GM06990 (cell line): ENCODE results near the gene PLEKHM1.

Source experiments
- DNase-seq: peaks from one replicate; pipeline ENCODE4 v3.0.0-alpha.2; 2011; ENCODE audit not compliant: insufficient read length; ENCODE audit errors: extremely low read depth
- H3K27me3 ChIP-seq: replicated peaks from 2 replicates; pipeline ENCODE4 v1.6.0; 2011; ENCODE audit warnings: low read length; ENCODE audit not compliant: control insufficient read depth, insufficient read depth
- H3K36me3 ChIP-seq: 2 replicates; pipeline ENCODE4 v1.5.1; 2011; ENCODE audit warnings: low read length; ENCODE audit not compliant: control insufficient read depth, insufficient read depth
- H3K4me3 ChIP-seq: replicated peaks from 2 replicates; pipeline ENCODE4 v1.5.1; 2011; ENCODE audit warnings: low read depth, mild to moderate bottlenecking, control low read depth, low read length
- TF ChIP-seq, protein P1 (sequence below): IDR thresholded peaks from 2 replicates; pipeline ENCODE4 v1.5.1; 2011; ENCODE audit warnings: low read length, control low read depth, mild to moderate bottlenecking, inconsistent platforms; ENCODE audit not compliant: insufficient read depth, poor library complexity, severe bottlenecking

Gene PLEKHM1

DNA sequence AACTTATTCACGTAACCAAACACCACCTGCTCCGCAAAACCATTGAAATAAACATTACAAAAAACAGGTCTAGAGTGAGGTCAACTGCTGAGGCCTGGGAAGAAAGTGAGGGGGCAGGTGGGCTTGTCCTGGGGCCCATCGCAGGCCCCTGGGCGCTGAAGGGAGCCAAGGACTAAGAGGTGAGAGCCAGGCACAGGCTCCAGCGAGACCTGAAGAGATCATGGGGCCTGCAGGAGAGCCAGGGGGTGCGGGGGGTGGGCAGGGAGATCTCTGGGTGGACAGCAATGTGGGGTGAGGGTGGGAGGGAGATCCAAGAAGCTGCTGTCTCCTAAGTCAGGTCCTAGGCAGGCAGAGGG lies 65.8 kb downstream of the PLEKHM1 start:
- Histone ChIP-seq H3K27me3 (no peaks in the 10 kb centered on the region), H3K4me3 (no peak overlapping the region), H3K36me3 (no peaks in the 10 kb centered on the region)
- DNase-seq = no peak
- TF ChIP-seq, protein P1, sequence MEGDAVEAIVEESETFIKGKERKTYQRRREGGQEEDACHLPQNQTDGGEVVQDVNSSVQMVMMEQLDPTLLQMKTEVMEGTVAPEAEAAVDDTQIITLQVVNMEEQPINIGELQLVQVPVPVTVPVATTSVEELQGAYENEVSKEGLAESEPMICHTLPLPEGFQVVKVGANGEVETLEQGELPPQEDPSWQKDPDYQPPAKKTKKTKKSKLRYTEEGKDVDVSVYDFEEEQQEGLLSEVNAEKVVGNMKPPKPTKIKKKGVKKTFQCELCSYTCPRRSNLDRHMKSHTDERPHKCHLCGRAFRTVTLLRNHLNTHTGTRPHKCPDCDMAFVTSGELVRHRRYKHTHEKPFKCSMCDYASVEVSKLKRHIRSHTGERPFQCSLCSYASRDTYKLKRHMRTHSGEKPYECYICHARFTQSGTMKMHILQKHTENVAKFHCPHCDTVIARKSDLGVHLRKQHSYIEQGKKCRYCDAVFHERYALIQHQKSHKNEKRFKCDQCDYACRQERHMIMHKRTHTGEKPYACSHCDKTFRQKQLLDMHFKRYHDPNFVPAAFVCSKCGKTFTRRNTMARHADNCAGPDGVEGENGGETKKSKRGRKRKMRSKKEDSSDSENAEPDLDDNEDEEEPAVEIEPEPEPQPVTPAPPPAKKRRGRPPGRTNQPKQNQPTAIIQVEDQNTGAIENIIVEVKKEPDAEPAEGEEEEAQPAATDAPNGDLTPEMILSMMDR = no peak

DNA sequence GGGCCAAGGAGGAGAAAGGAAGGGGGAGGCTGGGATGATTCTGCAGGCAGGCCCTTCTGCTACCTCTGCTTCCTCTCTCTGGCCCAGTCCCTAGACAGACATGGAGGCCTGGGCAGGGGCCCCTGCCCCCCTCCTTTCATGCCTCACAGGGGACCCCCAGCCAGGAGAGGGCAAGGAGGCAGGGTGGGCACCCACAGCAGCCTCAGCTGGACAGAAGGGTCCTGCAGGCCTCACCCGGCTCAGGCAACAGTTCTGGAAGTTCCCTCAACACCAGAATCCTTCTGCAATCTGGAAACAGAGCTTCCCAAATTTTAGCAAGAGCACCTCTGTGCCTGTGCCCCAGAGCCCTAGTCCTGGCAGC lies 66.6 kb downstream of the PLEKHM1 start:
- H3K4me3 ChIP-seq = no peak overlapping the region
- DNase-seq = no peak
- H3K27me3 ChIP-seq = no peaks in the 10 kb centered on the region
- TF ChIP-seq, protein P1 = no peak
- no peaks in the 10 kb centered on the region for H3K36me3 ChIP-seq

DNA sequence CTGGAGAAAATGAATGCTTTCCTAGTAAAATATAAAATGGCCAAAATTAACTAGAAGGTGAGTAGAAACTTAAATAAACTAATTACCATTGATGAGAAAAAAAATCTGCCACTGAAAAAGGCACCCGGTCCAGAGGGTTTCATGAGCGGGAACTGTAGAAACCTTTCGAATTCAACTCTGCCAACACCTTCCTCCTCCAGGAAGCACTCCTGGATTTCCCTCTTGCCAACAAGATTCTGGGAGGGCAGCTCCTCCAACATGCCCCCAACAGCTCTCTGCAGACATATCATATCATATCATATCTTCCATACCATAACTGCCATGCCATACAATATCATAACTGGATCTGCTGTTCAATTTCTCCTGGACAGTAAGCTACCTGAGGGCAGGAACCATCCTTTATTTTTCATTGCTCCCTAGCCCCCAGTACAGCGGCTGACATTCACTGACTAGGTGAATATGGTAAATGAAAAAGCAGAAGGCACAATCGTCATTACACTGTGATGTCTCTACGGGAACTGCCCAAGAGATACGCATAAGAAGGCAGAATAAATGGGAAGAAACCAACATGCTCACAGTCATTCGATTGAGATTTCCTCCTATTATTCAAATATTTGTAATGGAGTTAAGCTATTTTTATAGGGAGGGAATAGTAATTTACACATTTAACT lies 67.1 kb downstream of the PLEKHM1 start:
- H3K27me3 ChIP-seq = no peaks in the 10 kb centered on the region
- H3K4me3 ChIP-seq = no peak overlapping the region

DNA sequence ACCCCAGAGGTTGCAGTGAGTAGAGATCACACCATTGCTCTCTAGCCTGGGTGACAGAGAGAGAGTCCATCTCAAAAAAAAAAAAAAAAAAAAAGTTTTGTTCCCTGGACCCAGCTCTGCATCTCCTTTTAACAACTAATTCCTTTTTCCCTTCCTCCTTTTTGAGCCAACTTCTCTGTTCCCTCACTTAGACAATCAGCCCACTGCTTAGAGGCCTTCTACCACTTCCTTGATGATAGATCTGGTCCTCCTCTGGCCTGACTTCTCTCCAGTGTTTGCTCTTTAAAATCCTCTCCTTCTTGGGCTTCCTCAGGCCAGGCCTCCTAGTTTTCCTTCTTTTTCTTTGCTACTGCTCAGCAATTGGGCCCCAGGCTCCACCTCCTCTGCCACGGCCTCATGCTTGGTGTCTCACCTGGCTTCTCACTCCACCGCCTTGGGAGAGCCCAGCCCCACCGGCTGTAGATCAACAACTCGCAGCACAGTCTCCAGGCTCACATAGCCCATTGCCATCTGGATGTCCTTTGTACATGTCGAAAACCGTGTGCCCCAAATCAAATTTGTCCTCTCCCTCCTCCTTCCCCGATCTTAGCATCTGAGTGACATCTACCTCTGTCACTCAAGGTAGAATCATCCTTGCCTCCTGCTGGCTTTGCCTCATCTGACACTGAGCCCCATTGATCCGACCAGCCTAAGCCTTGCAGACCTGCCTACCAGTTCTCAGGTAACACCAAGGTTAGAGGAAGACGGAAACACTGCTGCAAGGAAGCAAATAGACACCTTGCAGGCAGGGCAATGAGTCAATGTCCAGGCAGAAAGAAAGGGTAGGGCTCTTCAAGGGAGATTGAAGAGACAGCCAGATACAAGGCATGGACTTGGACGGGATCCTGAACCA lies 75.3 kb downstream of the PLEKHM1 start:
- Histone ChIP-seq H3K4me3 (no peak overlapping the region), H3K27me3 (no peaks in the 10 kb centered on the region), H3K36me3 (no peaks in the 10 kb centered on the region)
- DNase-seq = no peak
- TF ChIP-seq, protein P1 = no peak

More for the DNA sequence above, 67.1 kb downstream of the PLEKHM1 start:
- TF ChIP-seq, protein P1 = no peak
- no peaks in the 10 kb centered on the region for H3K36me3 ChIP-seq
- no peak for DNase-seq

DNA sequence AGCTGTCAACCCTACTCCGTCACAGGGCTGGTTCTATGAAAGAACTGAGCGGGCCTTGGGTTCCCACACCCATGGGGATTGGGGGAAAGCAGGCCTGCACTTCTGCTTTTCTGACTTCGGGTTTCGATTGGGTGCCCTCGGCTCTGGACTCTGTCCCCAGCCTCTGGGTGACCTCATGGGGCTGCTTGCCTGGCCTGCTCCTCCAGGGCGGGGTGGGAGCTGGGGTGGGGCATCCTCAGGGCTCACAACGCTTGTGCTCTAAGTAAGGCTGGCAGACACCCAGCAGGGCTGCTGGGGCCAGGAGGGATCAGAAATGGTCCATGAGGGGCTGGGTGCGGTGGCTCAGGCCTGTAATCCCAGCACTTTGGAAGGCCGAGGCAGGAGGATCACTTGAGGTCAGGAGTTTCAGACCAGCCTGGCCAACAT lies 77.0 kb downstream of the PLEKHM1 start:
- Histone ChIP-seq H3K4me3 (no peak overlapping the region), H3K36me3 (no peaks in the 10 kb centered on the region), H3K27me3 (no peaks in the 10 kb centered on the region)
- TF ChIP-seq, protein P1 = no peak
- DNase-seq = no peak
